ENCODE results near the gene KIF13A.
"Not testable (repeated sequence)": the region's sequence is repeated elsewhere in the genome, so short reads cannot be mapped to it uniquely, and the experiment has no call there.

The KIF13A gene

DNA sequence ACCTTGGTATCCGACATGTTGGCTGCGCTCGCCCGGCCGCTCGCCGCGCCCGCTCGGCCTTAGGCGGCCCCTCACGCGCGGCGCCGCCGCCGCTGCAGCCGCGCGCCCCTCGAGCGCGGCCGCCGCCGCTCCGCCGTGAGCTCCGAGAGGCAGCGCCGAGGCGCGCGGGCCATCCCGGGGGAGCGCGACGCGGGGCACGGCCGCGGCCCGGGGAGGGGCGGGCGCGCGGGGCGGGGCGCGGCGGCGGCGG, at the start of gene KIF13A:
TSS of gene KIF13A (minus strand) at position 189 of the 250 bp plus-strand sequence. CDS start at position 17, 172 bp downstream.
- DNase-seq (ENCODE audit: low read depth in 2 of 2): no peak

DNA sequence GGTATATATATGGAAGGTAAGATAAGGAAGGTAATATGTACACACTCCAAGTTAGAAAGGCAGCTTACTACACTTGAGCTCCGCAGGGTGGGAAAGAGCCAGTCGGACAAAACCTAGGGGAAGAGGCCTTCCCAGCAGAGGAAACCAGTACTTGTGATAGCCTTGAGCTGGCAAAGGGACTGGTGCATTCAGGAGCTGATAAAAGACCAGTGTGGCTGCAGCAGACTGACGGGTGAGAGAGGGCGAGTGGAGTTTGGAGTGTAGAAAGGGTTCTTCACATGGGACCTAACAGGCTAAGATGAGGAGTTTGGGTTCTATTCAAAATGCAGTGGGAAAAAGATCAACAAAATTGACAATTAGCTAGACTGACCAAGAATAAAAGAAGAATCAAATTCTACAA, 49.3 kb upstream of the KIF13A start:
- DNase-seq (ENCODE audit: low read depth in 2 of 2): no peak

DNA sequence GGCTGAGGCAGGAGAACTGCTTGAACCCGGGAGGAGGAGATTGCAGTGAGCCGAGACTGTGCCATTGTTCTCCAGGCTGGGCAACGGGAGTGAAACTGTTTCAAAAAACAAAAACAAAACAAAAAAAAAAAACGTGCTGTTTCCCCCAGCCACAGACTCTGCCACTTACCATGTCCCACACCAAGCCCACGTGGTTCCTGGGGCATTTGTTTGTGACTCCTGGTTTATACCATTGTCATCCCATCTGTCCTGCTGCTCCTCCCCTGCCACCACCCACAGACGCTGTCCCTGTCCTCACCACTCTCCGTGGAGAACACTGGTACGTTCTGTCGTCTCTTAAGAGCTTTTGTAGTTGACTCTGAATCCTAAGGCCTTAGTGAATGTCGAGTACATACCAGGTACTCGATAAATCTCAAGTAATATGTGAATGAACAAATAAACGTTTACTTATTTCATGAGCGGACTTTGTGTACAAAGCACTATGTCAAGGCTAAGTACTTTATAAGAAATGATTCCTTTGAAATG, 48.0 kb upstream of the KIF13A start:
- no peak for DNase-seq (ENCODE audit: low read depth in 2 of 2)

DNA sequence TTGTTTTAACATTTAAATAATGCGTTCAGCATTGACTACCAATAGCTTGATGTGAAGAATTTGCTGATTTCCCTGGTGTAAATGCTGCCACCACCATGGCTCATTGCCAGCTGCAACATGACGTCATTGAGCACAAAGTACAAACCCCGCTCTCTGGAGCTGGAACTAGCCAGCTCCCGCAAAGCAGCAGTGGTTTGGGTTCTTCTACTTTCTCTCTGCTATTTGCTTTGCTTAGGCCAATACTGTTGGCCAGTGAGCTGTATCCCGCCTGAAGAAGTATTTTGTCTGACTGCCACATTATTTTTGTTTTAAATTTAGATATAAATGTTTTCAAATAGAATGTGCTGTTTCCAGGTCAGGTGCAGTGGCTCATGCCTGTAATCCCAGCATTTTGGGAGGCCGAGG, 47.4 kb upstream of the KIF13A start:
- DNase-seq (ENCODE audit: low read depth in 2 of 2): no peak

DNA sequence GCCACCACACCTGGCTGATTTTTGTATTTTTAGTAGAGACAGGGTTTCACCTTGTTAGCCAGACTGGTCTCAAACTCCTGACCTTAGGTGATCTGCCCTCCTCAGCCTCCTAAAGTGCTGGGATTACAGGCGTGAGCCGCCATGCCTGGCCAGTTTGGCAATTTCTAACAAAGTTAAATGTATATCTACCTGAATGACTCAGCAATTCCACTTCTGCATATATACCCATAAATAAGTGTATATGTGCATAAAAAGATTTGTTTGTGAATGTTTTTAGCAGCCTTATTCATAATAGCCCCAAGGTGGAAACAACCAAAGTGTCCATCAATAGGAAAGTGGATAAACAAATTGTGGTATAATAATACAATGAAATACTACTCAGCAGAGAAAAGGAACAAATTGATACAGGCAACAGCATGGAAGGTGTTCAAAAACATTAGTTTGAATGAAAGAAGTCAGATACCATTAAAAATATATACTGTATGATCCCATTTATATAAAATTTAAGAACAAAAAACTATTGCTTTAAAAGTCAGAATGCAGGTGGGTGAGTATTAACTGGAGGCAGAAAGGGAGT, 44.3 kb upstream of the KIF13A start:
- no peak for DNase-seq (ENCODE audit: low read depth in 2 of 2)

DNA sequence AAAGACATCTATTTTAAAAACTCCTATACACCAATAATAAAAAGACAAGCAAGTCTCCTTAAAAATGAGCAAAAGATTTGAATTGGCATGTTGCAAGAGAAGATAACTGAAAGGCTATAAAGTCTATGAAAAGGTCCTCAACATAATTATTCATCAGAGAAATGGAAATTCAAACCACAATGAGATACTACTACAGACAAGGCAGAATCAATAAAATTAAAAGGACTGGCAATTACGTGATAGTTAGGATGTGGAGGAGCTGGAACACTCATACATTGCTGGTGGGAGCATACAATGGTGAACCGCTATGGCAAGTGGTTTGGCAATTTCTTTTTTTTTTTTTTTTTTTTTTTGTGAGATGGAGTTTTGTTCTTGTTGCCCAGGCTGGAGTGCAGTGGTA, 43.8 kb upstream of the KIF13A start:
- DNase-seq (ENCODE audit: low read depth in 2 of 2): no peak

DNA sequence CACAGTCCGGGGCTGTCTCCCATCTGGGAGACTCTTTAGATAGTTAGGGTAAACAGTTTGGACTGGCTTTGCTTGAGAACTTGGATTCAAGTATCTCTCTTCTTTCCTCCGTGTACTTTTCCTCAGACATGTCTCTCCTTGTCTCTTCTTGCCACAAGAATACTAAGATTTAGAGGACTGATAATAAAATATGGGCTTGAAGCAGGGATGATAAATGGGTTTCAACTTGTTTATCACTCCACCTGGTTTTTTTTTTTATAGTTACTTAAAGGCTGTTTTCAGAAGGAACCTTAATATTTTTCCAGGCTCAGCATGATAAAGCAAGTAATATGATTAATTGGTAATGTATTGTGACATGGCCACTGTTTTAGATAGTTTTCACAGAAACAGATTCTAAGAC, 40.9 kb upstream of the KIF13A start:
- no peak for DNase-seq (ENCODE audit: low read depth in 2 of 2)

DNA sequence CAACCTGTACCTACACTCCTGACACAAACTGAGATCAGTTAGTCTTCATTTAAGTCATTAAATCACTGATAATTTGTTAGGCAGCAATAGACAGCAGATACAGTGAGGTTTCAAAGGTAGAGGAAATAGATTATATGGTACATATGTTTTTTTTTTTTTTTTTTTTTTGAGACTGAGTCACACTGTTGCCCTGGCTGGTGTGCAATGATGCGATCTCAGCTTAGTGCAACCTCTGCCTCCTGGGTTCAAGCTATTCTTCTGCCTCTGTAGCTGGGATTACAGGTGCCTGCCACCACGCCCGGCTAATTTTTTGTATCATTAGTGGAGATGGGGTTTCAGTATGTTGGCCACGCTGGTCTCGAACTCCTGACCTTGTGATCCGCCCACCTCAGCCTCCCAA, 38.2 kb upstream of the KIF13A start:
- DNase-seq (ENCODE audit: low read depth in 2 of 2): no peak

DNA sequence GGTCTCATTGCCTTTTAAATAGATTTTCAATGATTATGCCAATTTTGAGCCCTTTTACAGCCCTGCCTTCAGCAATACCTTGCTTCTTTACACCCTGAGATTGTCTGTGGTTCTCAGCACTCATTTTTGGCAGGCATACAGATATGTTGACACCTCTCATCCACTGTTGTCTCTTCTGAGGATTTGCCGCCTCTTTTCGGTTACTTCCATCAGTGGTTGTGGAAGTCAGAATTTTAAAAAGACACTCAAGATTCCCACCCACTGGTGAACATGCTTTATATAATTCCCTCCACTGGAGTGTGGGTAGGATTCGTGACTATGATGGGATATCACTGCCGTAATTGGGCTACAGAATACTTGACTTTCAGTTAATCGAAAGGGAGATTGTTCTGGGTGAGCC, 37.4 kb upstream of the KIF13A start:
- no peak for DNase-seq (ENCODE audit: low read depth in 2 of 2)

DNA sequence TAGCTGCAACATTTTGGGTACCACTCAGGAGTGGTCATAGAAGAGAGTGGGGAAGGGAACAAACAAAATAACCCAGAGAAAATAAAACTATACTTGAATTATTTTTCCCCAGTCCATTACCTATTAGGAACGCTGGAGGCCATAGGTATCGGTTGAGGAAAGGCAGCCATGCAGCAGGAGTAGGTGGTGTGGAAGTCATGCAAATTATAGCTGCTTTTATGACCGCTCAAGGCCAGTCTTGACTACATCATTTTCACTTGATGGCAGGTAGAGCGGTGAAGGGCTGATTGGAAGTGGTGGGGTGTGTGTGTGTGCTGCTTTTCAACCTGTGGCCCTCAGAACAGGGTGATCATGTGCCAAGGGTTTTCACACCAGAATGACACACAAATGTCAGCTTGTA, 36.5 kb upstream of the KIF13A start:
- no peak for DNase-seq (ENCODE audit: low read depth in 2 of 2)

DNA sequence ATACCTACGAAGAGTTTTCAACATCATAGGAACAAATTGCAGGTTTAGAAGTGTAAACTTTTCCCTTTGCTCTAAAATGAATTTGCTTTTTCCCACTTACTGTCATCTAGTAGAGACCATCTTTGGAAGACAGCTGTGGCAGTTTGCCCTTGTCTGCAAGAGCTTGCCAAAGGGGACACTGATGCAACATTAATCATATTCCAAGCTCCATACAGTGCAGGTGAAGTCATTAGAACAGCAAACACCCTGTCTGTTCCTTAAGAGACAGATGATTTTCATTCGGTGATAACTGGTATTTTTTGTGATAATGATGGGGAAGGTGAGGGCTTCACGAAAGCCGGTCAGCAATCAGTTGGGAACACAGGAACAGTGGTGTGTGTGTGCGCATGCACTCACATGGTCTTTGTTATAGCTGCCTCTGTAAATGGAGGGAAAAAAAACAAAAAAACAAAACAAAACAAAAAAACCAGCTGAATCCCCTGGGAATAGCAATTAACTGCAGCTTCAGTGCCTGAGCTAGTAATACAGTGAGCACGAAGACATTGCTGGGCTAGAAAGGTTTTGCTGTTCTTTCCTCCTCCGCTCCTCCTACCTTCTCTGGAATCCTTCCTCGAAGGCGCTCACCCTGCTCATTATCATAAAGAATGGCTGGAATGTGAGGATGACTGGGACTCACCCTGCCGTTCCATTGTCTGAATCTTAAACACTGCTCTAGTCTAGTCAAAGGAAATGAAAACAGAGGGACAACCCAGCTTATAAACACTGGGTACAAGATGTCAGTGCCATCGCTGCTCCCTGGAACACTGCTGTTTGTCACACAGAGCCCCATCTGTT, 35.2 kb upstream of the KIF13A start:
- no peak for DNase-seq (ENCODE audit: low read depth in 2 of 2)

DNA sequence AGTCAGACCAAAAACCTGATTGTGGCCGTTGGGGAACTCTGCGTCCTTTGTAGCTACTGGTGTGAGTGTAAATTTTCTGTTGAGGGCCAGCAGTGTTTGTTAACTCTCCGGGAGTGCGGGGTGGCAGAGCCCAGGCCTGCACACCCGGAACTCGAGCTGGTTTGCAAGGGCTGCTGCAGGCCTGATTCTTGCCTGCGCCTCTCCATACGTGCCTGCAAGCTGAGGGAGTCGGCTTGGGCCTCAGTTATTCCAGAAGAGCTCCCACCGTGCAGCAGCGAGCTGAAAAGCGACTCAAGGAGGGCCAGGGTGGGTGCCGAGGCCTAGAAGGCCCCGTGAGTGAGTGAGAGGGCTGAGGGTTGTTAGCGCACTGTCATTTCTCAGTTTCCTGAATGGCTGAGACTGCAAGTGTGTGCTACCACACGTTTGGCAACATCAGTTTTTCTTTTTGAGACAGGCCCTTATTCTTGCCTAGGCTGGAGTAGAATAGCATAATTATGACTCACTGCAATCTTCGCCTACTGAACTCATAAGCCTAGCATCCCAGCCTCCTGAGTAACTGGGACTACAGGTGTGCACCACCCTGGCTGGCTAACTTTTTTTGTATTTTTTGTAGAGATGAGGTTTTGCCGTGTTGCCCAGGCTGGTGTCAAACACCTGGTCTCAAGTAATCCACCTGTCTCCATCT, 33.9 kb upstream of the KIF13A start:
- no peak for DNase-seq (ENCODE audit: low read depth in 2 of 2)

DNA sequence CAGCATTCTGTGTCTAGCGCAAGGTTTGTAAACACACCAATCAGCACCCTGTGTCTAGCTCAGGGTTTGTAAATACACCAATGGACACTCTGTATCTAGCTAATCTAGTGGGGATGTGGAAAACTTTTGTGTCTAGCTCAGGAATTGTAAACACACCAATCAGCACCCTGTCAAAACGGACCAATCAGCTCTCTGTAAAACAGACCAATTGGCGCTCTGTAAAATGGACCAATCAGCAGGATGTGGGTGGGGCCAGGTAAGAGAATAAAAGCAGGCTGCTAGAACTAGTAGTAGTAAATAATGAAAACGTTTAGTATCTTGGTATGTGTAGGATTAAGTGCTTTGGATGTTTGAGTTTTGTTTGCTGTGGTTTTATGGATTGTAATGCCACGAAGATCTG, 33.1 kb upstream of the KIF13A start:
- DNase-seq (ENCODE audit: low read depth in 2 of 2): not testable (repeated sequence)

DNA sequence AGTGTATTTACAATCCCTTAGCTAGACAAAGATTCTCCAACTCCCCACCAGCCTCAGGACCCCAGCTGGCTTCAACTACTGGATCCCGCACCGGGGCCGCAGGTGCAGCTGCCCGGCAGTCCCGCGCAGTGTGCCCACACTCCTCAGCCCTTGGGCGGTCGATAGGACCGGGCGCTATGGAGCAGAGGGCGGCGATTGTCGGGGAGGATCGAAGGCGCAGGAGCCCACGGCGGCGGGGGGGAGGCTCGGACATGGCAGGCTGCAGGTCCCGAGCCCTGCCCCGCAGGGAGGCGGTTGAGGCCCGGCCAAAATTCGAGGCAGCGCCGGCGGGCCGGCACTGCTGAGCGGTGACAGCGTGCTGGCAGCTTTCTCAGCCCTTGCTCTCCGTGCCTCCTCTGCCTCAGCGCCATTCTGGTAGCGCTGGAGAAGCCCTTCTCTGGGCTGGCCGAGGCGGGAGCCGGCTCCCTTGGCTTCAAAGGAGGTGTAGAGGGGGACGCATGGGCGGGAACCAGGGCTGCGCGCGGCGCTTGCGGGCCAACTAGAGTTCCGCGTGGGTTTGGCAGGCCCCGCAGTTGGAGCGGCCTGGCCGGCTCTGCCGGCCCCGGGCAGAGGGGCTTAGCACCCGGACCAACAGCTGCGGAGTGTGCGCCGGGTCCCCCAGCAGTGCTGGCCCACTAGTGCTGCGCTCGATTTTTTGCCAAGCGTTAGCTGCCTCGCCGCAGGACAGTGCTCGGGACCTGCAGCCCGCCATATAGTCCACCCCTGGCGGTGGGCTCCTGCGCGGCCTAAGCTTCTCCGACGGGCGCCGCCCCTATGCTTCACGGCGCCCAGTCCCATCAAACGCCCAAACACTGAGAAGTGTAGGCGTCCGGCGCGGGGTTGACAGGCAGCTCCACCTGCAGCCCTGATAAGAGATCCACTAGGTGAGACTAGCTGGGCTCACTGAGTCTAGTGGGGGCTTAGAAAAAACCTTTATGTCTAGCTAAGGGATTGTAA, 32.4 kb upstream of the KIF13A start:
- no peak for DNase-seq (ENCODE audit: low read depth in 2 of 2)

DNA sequence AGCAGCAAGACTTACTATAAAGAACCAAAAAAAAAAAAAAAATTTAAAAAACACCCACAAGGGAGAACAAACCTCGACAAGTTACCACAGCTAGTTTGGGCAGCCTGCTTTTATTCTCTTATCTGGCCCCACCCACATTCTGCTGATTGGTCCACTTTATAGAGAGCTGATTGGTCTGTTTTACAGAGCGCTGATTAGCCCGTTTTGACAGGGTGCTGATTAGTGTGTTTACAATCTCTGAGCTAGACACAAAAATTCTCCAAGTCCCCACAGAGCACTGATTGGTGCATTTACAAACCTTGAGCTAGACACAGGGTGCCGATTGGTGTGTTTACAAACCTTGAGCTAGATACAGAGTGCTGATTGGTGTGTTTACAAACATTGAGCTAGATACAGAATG, 31.7 kb upstream of the KIF13A start:
- not testable (repeated sequence) for DNase-seq (ENCODE audit: low read depth in 2 of 2)

DNA sequence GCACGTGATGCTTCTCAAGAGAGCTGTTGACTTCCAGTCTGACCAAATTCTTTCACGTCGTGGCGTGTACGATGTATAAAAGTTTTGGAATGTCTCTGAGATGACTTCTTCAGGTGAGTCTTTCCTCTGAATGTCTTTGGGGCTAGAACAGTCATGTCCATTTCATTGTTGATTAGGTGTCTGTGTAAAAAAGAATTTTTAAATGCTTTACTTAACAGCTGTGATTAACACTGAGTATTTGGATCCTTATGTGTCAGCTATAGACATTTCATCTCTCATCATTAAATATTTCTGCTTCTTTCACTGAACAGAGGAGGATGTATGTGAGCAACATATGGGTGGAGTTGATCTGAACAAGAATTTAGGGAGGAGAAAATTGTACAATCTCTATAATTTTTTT, 29.3 kb upstream of the KIF13A start:
- DNase-seq (ENCODE audit: low read depth in 2 of 2): no peak

DNA sequence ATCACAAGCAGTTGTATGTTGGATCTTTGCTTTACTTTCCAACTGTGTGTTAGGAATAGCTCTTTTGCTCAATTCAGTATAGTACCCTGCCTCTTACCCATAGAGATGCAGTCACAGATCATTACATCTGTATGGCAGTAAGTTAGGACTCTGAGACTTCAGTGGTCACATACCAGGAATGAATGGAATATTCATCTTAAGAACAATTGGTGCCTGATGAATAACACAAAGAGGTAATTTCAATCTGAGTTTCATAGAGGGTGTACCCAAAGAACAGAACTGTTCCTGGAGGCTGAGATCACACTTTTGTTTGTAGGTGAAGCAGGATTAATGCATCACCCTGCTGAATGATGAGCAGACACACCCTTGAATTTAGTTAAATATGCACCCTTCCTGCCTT, 28.7 kb upstream of the KIF13A start:
- DNase-seq (ENCODE audit: low read depth in 2 of 2): no peak

DNA sequence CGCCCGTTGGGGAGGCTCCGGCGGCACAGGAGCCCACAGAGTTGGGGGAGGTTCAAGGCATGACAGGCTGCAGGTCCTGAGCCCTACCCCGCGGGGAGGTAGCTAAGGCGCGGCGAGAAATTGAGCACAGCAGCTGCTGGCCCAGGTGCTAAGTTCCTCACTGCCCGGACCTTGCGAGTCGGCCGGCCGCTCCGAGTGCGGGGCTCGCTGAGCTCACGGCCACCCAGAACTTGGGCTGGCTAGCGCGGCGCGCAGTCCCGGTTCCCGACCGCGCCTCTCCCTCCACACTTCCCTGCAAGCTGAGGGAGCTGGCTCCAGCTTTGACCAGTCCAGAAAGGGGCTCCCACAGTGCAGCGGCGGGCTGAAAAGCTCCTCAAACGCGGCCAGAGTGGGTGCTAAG, 23.9 kb upstream of the KIF13A start:
- DNase-seq (ENCODE audit: low read depth in 2 of 2): no peak

DNA sequence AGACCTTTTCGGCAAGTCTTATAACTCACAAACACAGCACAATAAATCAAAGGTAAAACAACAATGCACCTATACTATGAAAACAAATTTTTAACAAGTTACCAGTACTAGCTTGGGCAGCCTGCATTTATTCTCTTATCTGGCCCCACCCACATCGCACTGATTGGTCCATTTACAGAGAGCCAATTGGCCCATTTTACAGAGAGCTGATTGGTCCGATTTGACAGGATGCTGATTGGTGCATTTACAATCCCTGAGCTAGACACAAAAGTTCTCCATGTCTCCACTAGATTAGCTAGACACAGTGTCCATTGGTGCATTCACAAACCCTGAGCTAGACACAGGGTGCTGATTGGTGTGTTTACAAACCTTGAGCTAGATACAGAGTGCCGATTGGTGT, 23.1 kb upstream of the KIF13A start:
- not testable (repeated sequence) for DNase-seq (ENCODE audit: low read depth in 2 of 2)

DNA sequence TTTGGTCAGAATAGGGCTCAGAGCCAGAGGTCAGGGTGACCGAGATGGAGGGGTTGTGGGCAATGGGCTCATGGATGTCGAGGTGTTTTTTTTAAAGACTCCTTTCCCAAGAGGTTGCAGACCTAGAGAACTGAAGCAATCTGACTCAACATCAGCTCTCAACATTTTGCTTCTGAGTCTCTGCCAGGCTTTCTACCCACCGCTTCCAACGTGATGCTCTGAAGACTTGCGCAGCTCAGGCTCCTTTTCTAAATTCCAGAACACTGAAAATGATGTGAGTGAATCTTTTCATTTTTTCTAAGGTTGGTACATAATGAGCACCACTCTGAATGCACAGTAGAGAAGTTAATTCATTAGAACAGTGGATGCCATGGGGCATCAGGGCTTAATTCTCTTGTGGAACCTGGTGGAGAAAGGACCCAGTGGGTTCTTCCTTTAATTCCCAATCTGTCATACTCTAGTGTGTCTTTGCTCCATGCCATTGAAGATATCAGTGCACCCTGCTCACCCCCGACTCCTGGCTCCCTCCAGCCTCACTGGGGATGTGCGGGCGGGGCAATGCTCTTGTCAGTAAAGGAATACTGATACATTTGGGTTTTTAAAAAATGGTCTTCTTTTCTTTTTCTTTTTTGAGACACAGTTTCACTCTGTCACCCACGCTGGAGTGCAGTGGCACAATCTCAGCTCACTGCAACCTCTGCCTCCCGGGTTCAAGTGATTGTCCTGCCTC, 17.0 kb upstream of the KIF13A start:
- no peak for DNase-seq (ENCODE audit: low read depth in 2 of 2)

DNA sequence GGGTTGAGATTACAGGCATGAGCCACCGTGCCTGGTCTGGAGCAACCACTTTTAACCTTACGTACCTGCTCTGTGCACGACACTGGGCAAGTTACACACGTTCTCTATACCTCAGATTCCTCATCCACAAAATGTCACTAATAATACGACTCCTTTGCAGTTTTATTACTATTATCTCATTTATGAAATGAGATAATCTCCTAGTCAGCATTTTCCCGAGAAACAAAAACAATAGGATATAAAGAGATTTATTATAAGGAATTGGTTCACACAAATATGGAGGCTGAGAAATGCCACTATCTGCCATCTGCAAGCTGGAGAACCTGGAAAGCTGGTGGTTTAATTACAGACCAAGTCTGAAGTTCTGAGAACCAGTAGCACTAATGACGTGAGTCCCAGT, 12.0 kb upstream of the KIF13A start:
- no peak for DNase-seq (ENCODE audit: low read depth in 2 of 2)
